HG03139 (cell line): Measurements from ENCODE around the gene EPHB3.
"Not testable (repeated sequence)": the region's sequence is repeated elsewhere in the genome, so short reads cannot be mapped to it uniquely, and the experiment has no call there.

Source experiments
- ATAC-seq: cut with Tn5 transposase; IDR thresholded peaks from one replicate; pipeline ENCODE4 v1.9.1; 2021; ENCODE audit not compliant: unreplicated experiment

The EPHB3 gene

DNA sequence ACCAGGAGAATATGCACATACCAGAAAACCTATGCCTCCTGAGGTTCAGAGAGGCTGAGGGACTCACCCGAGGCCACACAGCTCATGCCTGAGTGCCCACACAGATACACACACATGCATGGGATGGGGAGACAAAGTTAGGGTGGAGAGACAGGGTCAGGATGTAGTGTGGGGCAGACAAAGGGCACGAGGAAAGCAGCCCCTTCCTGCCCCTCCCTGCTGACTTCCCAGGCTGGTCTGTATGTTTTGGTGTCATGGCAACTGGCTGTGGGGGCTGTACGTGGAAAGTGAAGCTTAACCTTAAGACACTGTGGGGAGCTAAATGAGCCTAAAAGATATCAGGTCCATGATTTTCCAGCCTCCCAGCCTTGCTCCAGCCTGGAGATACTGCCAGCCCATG, 57.8 kb downstream of the EPHB3 start:
- ATAC-seq: no peak

DNA sequence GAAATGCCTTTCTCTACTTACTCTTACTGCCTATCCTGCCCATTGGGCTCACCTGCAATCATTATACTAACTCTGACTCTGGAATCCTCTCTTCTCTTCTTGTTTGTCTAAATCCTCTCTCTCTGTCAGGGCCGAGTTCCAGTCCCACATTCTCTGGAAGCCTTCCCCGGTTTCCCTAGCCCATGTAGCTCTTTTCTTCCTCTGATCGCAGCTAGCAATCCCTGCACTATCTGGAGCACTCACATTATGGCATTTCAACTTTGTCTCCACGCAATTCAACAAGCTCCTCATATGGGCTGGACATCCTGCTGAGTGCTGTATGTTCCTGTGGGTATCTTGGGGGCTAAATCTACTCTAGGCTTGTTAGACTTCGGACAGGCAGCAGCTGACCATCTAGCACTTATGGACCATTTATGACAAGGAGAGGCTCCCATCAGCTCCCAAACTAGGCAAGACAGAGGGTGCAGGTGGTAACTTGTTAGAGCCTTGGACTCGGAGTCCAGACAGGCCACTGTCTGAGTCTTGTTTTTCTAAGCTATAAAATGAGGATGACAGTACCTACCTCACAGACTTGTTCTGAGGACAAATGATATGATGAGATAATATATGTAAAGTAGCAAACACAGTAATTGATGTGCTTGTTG, 58.3 kb downstream of the EPHB3 start:
- ATAC-seq: no peak

DNA sequence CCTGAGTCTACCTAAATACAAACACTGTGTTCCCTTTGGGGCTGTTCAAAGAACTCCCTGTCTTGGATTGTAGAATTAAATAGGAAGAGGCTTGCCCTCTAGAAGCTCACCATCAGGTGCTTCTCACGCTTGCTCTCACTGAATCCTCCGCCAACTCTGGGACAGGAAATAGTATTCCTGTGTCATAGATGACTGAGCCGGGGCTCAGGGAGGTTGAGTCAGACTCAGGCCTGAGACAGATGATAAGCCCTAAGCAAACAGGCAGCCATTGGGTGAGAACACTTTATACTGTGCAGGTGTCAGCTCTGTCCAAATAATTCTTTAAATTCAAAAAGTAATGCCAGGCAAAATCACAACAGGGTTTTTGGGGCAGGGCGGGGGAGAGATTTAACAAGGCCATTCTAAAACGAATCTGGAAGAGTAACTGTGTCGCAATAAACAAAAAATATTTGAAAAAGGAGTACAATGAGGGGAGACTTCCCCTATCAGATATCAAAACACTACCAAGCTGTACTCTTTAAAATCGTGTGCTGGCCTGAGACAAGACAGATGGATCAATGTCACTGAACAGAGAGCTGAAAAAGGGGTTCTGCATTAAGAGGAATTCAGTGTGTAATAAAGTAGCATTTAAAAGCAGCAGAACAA, 59.0 kb downstream of the EPHB3 start:
- no peak for ATAC-seq

DNA sequence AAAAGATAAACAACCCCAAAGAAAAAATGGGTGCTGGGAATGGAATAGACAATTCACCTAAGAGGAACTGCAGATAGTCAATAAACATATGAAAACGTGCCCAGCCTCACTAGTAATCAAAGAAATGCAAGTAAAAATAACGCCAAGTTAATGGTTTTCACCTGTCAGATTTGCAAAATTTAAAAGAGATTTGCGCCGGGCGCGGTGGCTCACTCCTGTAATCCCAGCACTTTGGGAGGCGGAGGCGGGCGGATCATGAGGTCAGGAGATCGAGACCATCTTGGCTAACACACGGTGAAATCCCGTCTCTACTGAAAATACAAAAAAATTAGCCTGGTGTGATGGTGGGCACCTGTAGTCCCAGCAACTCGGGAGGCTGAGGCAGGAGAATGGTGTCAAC, 60.6 kb downstream of the EPHB3 start:
- not testable (repeated sequence) for ATAC-seq

DNA sequence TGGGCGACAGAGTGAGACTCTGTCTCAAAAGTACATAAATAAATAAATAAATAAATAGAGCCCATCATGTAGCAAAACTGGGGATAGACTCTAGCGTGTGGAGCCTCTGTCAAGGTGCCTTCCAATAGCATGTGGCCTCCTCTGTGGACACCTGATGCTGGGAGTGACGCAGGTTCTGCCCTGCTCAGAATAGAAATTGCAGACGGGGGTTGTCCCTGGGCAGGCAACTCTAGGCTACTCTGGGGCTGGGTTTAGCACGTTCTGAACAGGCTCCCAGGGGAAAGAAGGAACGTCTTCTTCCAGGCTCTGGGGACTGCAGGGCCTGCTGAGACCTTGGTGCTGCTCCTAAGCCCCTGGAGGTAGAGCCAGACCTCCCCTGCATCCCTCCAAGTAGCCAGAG, 65.3 kb downstream of the EPHB3 start:
- ATAC-seq: no peak

DNA sequence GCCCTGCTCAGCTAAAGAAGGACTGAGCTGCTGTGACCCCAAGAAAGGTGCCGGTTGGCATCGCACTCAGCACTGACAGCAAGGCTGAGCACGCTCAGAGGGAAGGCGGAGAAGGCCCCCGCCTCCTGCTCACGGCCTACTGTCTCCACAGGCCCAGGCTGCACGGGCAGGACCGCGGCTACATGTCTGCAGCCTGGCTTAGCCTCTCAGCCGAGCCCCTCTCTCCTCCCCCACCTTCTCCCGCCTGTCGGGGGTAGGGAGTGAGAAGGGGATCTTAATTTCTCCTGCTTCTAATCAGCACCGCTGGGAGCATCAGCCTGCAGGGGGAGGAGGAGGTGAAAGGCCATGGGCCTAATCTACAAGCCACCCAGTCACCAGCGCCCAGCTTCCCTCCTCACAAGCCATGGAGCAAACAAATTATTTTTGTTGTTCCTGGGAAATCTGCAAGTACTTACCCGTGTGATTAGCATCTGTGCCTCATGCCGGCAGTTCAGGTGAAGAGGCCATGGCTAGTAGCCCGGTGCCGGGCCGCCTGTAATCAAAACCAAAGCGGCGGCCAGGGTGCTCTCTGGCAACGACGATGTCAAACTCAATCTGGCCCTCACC, 68.1 kb downstream of the EPHB3 start:
- ATAC-seq: no peak

DNA sequence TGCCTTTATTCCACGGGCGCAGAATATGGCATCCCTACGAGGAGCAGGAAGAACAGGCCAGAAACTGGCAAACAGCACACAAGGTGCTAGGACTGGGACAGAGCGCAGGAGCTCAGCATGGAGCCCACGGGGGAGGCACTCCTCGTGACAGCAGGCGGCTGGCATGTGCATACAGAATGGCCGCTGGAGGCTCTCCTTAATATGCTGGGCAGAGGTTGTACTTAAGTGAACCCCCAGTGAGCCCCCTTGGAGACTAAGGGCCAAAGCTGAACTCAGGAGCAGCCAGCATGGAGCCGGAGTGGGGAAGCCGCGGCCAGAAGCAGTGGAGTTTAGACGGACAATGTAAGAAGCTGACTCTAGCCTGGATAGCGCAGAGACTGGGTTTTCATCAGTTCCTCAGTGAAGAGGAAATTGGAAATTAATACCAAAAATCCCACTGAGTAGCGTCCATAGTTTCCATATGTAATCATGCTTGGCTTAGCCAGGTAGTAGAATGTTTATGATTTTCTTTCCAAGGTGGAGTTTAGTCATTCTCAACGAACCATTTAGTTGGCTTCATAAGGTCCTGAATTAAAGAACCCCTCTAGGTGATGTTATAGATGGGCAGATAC, 69.4 kb downstream of the EPHB3 start:
- no peak for ATAC-seq

DNA sequence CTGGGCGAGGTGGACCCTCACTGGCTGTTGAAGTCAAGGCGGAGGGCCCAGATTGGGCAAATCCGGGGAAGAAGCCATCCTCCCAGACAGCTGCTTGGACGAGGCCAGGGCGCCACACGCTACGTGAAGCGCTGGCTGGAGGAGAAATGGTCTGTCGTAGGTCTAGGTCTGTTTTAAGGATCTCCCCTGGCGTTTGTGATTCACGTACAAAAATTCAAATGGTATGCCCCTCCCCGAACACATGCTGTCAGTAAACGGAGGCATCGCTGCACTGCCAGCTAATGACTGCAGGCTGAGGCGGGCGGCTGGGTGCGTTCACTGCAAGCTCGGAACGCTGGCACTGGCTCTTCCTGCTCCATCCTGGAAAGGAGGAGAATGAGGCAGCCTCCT, 69.9 kb downstream of the EPHB3 start:
- ATAC-seq: no peak
